ACC112 (cell line): Measurements from ENCODE around the gene HPCA.
"Not testable (repeated sequence)": the region's sequence is repeated elsewhere in the genome, so short reads cannot be mapped to it uniquely, and the experiment has no call there.

ENCODE experiments used
- H2AFZ ChIP-seq: fragments of 200-600 bp; sonication (generic); one replicate; pipeline ENCODE4 v1.6.0; 2017; ENCODE audit warnings: antibody characterized with exemption, low read length; ENCODE audit not compliant: unreplicated experiment
- H3K27ac ChIP-seq: fragments of 200-600 bp; sonication (generic); 2 replicates; pipeline ENCODE4 v1.5.1; 2014; ENCODE audit warnings: low read depth, mild to moderate bottlenecking, antibody characterized with exemption, low read length, moderate library complexity
- H3K27me3 ChIP-seq: fragments of 200-600 bp; sonication (generic); 2 replicates; pipeline ENCODE4 v1.6.1; 2014; ENCODE audit warnings: mild to moderate bottlenecking, antibody characterized with exemption, low read length, moderate library complexity, mixed read lengths; ENCODE audit not compliant: insufficient read depth
- H3K36me3 ChIP-seq: fragments of 200-600 bp; sonication (generic); 2 replicates; pipeline ENCODE4 v1.6.1; 2016; ENCODE audit warnings: mild to moderate bottlenecking, antibody characterized with exemption, low read length, moderate library complexity, mixed read lengths; ENCODE audit not compliant: insufficient read depth
- H3K4me1 ChIP-seq: fragments of 200-600 bp; sonication (generic); one replicate; pipeline ENCODE4 v1.6.1; 2016; ENCODE audit warnings: low read length, mixed read lengths; ENCODE audit not compliant: insufficient read depth, unreplicated experiment, control insufficient read depth
- H3K4me3 ChIP-seq: fragments of 200-600 bp; sonication (generic); 2 replicates; pipeline ENCODE4 v1.5.1; 2014; ENCODE audit warnings: mild to moderate bottlenecking, low read depth, low read length
- H3K79me2 ChIP-seq: fragments of 200-600 bp; sonication (generic); one replicate; pipeline ENCODE4 v1.6.0; 2016; ENCODE audit warnings: low read length; ENCODE audit not compliant: control insufficient read depth, unreplicated experiment, insufficient read depth

Gene HPCA

GRCh38 chr1:32904797-32905196 is 18.5 kb downstream of the HPCA start:
- Histone ChIP-seq H3K79me2 (no peaks in the 10 kb centered on the region), H3K36me3 (no peaks in the 10 kb centered on the region), H3K4me3 (no peak overlapping the region), H3K4me1 (no peaks in the 10 kb centered on the region), H2AFZ (no peak overlapping the region), H3K27me3 (no peaks in the 10 kb centered on the region), H3K27ac (no peak overlapping the region)

GRCh38 chr1:32905588-32905987 is 19.3 kb downstream of the HPCA start:
- not testable (repeated sequence) for H3K4me3 ChIP-seq, H2AFZ ChIP-seq, H3K27me3 ChIP-seq, H3K27ac ChIP-seq, H3K4me1 ChIP-seq, H3K36me3 ChIP-seq, H3K79me2 ChIP-seq

- Histone ChIP-seq H3K4me1 (no peaks in the 10 kb centered on the region), H3K79me2 (no peaks in the 10 kb centered on the region), H3K27ac (no peak overlapping the region), H3K36me3 (no peaks in the 10 kb centered on the region), H2AFZ (no peak overlapping the region), H3K27me3 (no peaks in the 10 kb centered on the region), H3K4me3 (no peak overlapping the region)
Measured at GRCh38 chr1:32906654-32907053, 20.4 kb downstream of the HPCA start.

- no peaks in the 10 kb centered on the region for H3K36me3 ChIP-seq
- H3K79me2 ChIP-seq, result no peaks in the 10 kb centered on the region
- no peak overlapping the region for H2AFZ ChIP-seq
- no peak overlapping the region for H3K27ac ChIP-seq
- no peaks in the 10 kb centered on the region for H3K27me3 ChIP-seq
- H3K4me3 ChIP-seq, result no peak overlapping the region
- H3K4me1 ChIP-seq, result no peaks in the 10 kb centered on the region
Measured at GRCh38 chr1:32907435-32907834, 21.1 kb downstream of the HPCA start.

DNA sequence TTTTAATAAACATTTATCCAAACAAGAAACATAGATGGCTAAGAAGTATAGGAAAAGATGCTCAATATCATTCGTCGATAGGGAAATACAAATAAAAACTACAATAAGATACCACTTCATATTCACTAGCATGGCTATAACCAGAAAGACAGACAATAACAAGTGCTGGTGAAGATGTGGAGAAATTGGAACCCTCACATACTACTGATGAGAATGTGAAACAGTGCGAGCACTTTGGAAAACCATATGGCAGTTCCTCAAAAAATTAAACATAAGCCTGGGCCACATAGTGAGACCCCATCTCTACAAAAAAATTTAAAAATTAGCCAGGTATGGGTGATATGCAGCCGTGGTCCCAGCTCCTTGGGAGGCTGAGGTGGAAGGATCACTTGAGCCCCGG is 24.0 kb downstream of the HPCA start:
- H3K36me3 ChIP-seq, result no peaks in the 10 kb centered on the region
- no peaks in the 10 kb centered on the region for H3K27me3 ChIP-seq
- no peak overlapping the region for H3K27ac ChIP-seq
- H3K79me2 ChIP-seq, result no peaks in the 10 kb centered on the region
- no peaks in the 10 kb centered on the region for H3K4me1 ChIP-seq
- no peak overlapping the region for H2AFZ ChIP-seq
- no peak overlapping the region for H3K4me3 ChIP-seq

DNA sequence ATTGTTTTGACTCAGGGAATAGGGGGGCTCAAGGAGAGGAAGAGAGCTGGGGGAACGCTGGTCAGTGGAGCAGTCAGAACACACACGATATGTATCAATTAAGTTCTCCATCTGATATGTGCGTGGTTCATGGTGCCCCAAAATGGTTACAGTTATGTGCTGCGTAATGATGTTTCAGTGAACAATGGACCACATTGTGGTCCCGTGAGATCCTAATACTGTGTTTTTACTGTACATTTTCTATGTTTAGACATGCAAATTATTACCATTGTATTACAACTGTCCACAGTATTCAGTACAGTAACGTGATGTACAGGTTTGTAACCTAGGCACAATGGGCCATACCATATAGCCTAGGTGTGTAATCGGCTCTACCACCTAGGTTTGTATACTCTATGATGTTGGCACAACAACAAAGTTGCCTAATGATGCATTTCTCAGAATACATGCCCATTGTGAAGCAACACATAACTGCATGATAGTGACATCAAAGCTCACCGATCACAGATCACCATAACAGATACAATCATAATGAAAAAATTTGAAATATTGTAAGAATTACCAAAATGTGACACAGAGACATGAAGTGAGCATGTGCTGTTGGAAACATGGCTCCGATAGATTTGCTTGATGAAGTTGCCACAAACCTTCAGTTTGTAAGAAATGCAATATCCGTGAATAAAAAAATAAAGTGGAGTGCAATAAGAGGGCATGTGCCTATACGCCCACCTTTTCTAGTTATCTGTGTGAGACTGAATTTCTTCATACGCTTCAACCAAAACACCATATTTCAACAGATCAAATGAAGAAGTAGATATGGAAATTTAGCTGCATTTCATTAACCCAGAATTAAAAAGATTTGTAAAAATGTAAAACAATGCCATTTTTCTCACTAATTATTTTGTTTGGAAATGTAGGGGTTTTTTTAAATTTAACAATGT is 29.7 kb downstream of the HPCA start:
- H3K4me3 ChIP-seq, result no peak overlapping the region
- H3K27me3 ChIP-seq, result no peaks in the 10 kb centered on the region
- no peaks in the 10 kb centered on the region for H3K36me3 ChIP-seq
- peaks cover 10% of the 10 kb centered on the region for H3K4me1 ChIP-seq
- no peak overlapping the region for H3K27ac ChIP-seq
- no peaks in the 10 kb centered on the region for H3K79me2 ChIP-seq
- H2AFZ ChIP-seq, result no peak overlapping the region

GRCh38 chr1:32917521-32917920 is 31.2 kb downstream of the HPCA start:
- Histone ChIP-seq H3K4me3 (no peak overlapping the region), H3K79me2 (no peaks in the 10 kb centered on the region), H3K27me3 (no peaks in the 10 kb centered on the region), H3K36me3 (no peaks in the 10 kb centered on the region), H2AFZ (no peak overlapping the region), H3K4me1 (peaks cover 10% of the 10 kb centered on the region), H3K27ac (no peak overlapping the region)

- Histone ChIP-seq H3K4me1 (peaks cover 10% of the 10 kb centered on the region), H2AFZ (no peak overlapping the region), H3K27ac (no peak overlapping the region), H3K36me3 (no peaks in the 10 kb centered on the region), H3K79me2 (no peaks in the 10 kb centered on the region), H3K27me3 (no peaks in the 10 kb centered on the region), H3K4me3 (no peak overlapping the region)
Measured at GRCh38 chr1:32918179-32918578, 31.9 kb downstream of the HPCA start.

DNA sequence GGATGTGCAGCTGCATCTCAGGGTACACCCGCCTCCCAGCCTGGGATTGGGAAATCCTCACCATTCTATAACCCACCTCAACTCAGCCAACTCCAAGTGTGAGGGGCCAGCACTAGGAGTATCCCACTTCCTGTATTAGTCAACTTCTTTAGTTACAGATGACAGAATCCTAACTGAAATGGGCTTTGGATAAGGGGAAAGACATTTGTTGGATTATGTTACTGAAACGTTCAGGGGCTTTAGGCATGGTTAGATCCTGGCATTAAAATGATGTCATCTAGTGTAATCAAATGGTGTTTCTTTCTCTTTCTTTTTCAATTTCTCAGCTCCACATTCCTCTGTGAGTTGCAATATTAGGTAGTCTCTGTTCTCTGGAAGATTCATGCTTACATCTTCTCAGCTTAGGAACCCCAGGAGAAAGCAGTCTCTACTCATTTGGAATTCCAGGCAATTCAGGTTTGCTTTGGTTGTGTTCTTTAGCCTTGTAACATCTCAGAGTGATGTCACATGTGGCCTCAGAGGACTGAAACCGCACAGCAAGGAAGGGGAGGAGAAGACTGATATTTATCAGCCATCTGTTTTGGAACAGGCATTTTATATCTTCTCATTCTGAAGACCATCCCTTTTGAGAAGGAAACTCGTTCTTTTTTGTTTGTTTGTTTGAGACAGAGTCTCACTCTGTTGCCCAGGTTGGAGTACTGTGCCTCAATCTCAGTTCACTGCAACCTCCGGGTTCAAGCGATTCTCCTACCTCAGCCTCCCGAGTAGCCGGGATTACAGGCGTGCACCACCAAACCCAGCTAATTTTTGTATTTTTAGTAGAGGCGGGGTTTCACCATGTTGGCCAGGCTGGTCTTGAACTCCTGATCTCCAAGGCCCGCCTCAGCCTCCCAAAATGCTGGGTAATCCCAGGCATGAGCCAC is 33.8 kb downstream of the HPCA start:
- H3K36me3 ChIP-seq, result no peaks in the 10 kb centered on the region
- no peak overlapping the region for H3K4me3 ChIP-seq
- H3K27me3 ChIP-seq, result no peaks in the 10 kb centered on the region
- H3K4me1 ChIP-seq, result peaks cover 10% of the 10 kb centered on the region
- peak overlapping the region; percentile 35; the same call in 1 of the 2 replicates for H3K27ac ChIP-seq
- H2AFZ ChIP-seq, result peak overlapping the region; percentile 98
- H3K79me2 ChIP-seq, result no peaks in the 10 kb centered on the region

DNA sequence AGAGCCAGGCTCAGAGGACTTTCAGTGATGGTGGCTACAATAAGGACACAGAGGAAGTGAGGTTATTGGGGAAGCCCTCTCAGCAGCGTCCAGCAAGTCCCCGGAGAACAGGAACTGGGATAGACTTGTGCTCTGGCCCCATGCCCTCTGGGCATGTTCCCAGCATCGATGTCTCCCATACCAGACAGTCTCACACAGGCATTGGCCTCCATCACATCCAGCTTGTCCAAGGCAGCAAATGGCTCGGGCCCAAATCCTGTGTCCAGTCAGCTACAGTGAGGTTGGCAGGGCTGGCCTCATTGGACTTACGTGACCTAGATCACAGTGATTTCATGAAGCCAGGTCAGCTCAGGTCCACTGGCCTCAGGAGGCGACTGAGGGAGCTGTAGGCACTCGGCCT is 34.5 kb downstream of the HPCA start:
- H3K79me2 ChIP-seq, result no peaks in the 10 kb centered on the region
- no peak overlapping the region for H2AFZ ChIP-seq
- no peak overlapping the region for H3K27ac ChIP-seq
- no peaks in the 10 kb centered on the region for H3K36me3 ChIP-seq
- H3K27me3 ChIP-seq, result no peaks in the 10 kb centered on the region
- peaks cover 10% of the 10 kb centered on the region for H3K4me1 ChIP-seq
- H3K4me3 ChIP-seq, result no peak overlapping the region
